ENCODE results near the gene SSR3. TPM values are rescaled to one million over a fixed set of nuclear protein-coding genes. Genes with fewer than 3 reads are reported as not detected.

Gene SSR3
- total and polyA plus RNA-seq, 3 donors from 2014 or later: 85.0 to 204 (median 108) TPM

- intact Hi-C loops (cut with DNase I; ENCODE audit: low total_unique reads): loop anchor here (10.0 kb wide), 1 partner anchor 120 kb away; the partner anchor contains the start of gene TIPARP
- H3K36me3 ChIP-seq (ENCODE audit: low read depth, missing control alignments): no peaks in the 10 kb centered on the region
- H3K27me3 ChIP-seq: no peaks in the 10 kb centered on the region
- H3K4me1 ChIP-seq: peaks cover 15% of the 10 kb centered on the region
- DNase-seq: peak; percentile 41
- WGBS, 2 donors: 0 to 1% methylated on average over 10 to 11 of the region's 11 CpGs
- peak overlapping the region; percentile 82 to 83 for H3K4me3 ChIP-seq
- peak overlapping the region; percentile 73 to 83 for H3K27ac ChIP-seq
- TF ChIP-seq POLR2A (IDR thresholded peaks at IDR 0.05): no peak
- no peak for TF ChIP-seq CTCF (IDR thresholded peaks at IDR 0.05)
- H3K9me3 ChIP-seq: no peaks in the 10 kb centered on the region
Measured at GRCh38 chr3:156554515-156554841, 439 bp downstream of the SSR3 start.

- TF ChIP-seq POLR2A (IDR thresholded peaks at IDR 0.05): no peak
- Histone ChIP-seq H3K9me3 (no peaks in the 10 kb centered on the region), H3K36me3 (ENCODE audit: low read depth, missing control alignments) (no peaks in the 10 kb centered on the region), H3K27ac (peak overlapping the region in 1 of 2 donors; percentile 83), H3K4me1 (peaks cover 15% of the 10 kb centered on the region), H3K4me3 (peak overlapping the region; percentile 82 to 83), H3K27me3 (no peaks in the 10 kb centered on the region)
- 19 to 20% methylated on average over 11 of the region's 11 CpGs for WGBS, 2 donors
- intact Hi-C loops (cut with DNase I; ENCODE audit: low total_unique reads): loop anchor here (10.0 kb wide), 1 partner anchor 121 kb away; the partner anchor contains the start of gene TIPARP
- DNase-seq: peak; percentile 38
Measured at GRCh38 chr3:156553705-156554356, 1.1 kb downstream of the SSR3 start.

GRCh38 chr3:156552973-156553372 is 1.9 kb downstream of the SSR3 start:
- intact Hi-C loops (cut with DNase I; ENCODE audit: low total_unique reads): loop anchor here (10.0 kb wide), 1 partner anchor 122 kb away; the partner anchor contains the start of gene TIPARP

GRCh38 chr3:156551746-156552145 is 3.2 kb downstream of the SSR3 start:
- TF ChIP-seq POLR2A (IDR thresholded peaks at IDR 0.05) (no peak), CTCF (IDR thresholded peaks at IDR 0.05) (no peak)
- H3K27ac ChIP-seq: peak overlapping the region in 1 of 2 donors; percentile 36
- H3K4me1 ChIP-seq: peaks cover 36% of the 10 kb centered on the region
- WGBS, 2 donors: 68 to 90% methylated on average over 4 of the region's 4 CpGs
- no peak for DNase-seq
- H3K4me3 ChIP-seq: no peak overlapping the region
- no peaks in the 10 kb centered on the region for H3K9me3 ChIP-seq
- no peaks in the 10 kb centered on the region for H3K27me3 ChIP-seq
- no peaks in the 10 kb centered on the region for H3K36me3 ChIP-seq (ENCODE audit: low read depth, missing control alignments)
- intact Hi-C loops (cut with DNase I; ENCODE audit: low total_unique reads): loop anchor here (10.0 kb wide), 1 partner anchor 123 kb away; the partner anchor contains the start of gene TIPARP

More at GRCh38 chr3:156552973-156553372, 1.9 kb downstream of the SSR3 start:
- no peaks in the 10 kb centered on the region for H3K27me3 ChIP-seq
- H3K36me3 ChIP-seq (ENCODE audit: low read depth, missing control alignments): no peaks in the 10 kb centered on the region
- peaks cover 23% of the 10 kb centered on the region for H3K4me1 ChIP-seq
- DNase-seq: no peak
- H3K4me3 ChIP-seq: no peak overlapping the region
- WGBS, 2 donors: 55 to 71% methylated on average over 2 of the region's 2 CpGs
- no peak overlapping the region for H3K27ac ChIP-seq
- no peak for TF ChIP-seq CTCF (IDR thresholded peaks at IDR 0.05)
- no peak for TF ChIP-seq POLR2A (IDR thresholded peaks at IDR 0.05)
- no peaks in the 10 kb centered on the region for H3K9me3 ChIP-seq

- H3K9me3 ChIP-seq: no peaks in the 10 kb centered on the region
- peaks cover 36% of the 10 kb centered on the region for H3K4me1 ChIP-seq
- H3K4me3 ChIP-seq: no peak overlapping the region
- H3K27me3 ChIP-seq: no peaks in the 10 kb centered on the region
- intact Hi-C loops (cut with DNase I; ENCODE audit: low total_unique reads): loop anchor here (10.0 kb wide), 1 partner anchor 124 kb away; the partner anchor contains the start of gene TIPARP
- 56 to 61% methylated on average over 4 of the region's 4 CpGs for WGBS, 2 donors
- DNase-seq: no peak
- peak overlapping the region in 1 of 2 donors; percentile 36 for H3K27ac ChIP-seq
- H3K36me3 ChIP-seq (ENCODE audit: low read depth, missing control alignments): no peaks in the 10 kb centered on the region
- no peak for TF ChIP-seq POLR2A (IDR thresholded peaks at IDR 0.05)
- TF ChIP-seq CTCF (IDR thresholded peaks at IDR 0.05): no peak
Measured at GRCh38 chr3:156551261-156551660, 3.7 kb downstream of the SSR3 start.

Measured in testis (tissue), 3 donors.